ENCODE data around the gene KRTAP1-5.

GRCh38 chr17:41019415-41019814, 7.6 kb downstream of the KRTAP1-5 start:
- TF ChIP-seq, protein P1, sequence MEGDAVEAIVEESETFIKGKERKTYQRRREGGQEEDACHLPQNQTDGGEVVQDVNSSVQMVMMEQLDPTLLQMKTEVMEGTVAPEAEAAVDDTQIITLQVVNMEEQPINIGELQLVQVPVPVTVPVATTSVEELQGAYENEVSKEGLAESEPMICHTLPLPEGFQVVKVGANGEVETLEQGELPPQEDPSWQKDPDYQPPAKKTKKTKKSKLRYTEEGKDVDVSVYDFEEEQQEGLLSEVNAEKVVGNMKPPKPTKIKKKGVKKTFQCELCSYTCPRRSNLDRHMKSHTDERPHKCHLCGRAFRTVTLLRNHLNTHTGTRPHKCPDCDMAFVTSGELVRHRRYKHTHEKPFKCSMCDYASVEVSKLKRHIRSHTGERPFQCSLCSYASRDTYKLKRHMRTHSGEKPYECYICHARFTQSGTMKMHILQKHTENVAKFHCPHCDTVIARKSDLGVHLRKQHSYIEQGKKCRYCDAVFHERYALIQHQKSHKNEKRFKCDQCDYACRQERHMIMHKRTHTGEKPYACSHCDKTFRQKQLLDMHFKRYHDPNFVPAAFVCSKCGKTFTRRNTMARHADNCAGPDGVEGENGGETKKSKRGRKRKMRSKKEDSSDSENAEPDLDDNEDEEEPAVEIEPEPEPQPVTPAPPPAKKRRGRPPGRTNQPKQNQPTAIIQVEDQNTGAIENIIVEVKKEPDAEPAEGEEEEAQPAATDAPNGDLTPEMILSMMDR (IDR thresholded peaks at IDR 0.05): no peak
- TF ChIP-seq EZH2 (IDR thresholded peaks at IDR 0.05): no peak

Measured in neural progenitor cell (in vitro differentiated cells).